Caco-2 (cell line): ENCODE data around the gene OR13J1. TPM values are rescaled to one million over a fixed set of nuclear protein-coding genes. Genes with fewer than 3 reads are reported as not detected.

Experiments
- BruUV-seq: library from RNA; stranded (reverse); fragments of 400-500 nt; replicated peaks from 2 replicates; lab custom pipeline; 2021; lab: Mats Ljungman, UMichigan
- CTCF ChIA-PET: fragments of 300-600 bp; sonication (Branson Sonifier 250); formaldehyde crosslinking; loops from one replicate; lab custom pipeline; 2022; ENCODE audit warnings: antibody characterized with exemption; lab: Charles Lee
- POLR2A ChIA-PET: fragments of 300-600 bp; sonication (Branson Sonifier 250); formaldehyde crosslinking; loops from one replicate; lab custom pipeline; 2022; ENCODE audit warnings: antibody characterized with exemption; lab: Charles Lee
- DNase-seq, 2 experiments: peaks; one replicate each; pipeline versions ENCODE4 v3.0.0 to v3.0.0-alpha.2; 2020 to 2022
- H3K27me3 ChIP-seq: replicated peaks from 2 replicates; pipeline ENCODE4 v1.6.0; 2011; ENCODE audit warnings: low read length; ENCODE audit not compliant: control insufficient read depth, insufficient read depth
- H3K36me3 ChIP-seq: 2 replicates; pipeline ENCODE4 v1.5.1; 2011; ENCODE audit warnings: low read length; ENCODE audit not compliant: control insufficient read depth, insufficient read depth
- H3K4me1 ChIP-seq: fragments of 250-450 bp; sonication (Bioruptor Pico); 2 replicates; pipeline ENCODE4 v1.5.1; 2020; ENCODE audit warnings: mild to moderate bottlenecking
- H3K4me3 ChIP-seq: 2 replicates; pipeline ENCODE4 v1.5.1; 2011; ENCODE audit warnings: low read depth, mild to moderate bottlenecking, control low read depth, low read length
- H3K9me3 ChIP-seq: fragments of 250-450 bp; sonication (Bioruptor Pico); 2 replicates; pipeline ENCODE4 v1.5.1; 2020; ENCODE audit warnings: mild to moderate bottlenecking, moderate library complexity
- H3K27ac Mint-ChIP-seq: one replicate; pipeline ENCODE4 v1.8.0; 2022; ENCODE audit warnings: mixed read lengths; ENCODE audit not compliant: unreplicated experiment
- H3K27me3 Mint-ChIP-seq: one replicate; pipeline ENCODE4 v1.8.0; 2022; ENCODE audit warnings: mixed read lengths; ENCODE audit not compliant: insufficient read depth, unreplicated experiment
- H3K36me3 Mint-ChIP-seq: one replicate; pipeline ENCODE4 v1.8.0; 2022; ENCODE audit warnings: mild to moderate bottlenecking, mixed read lengths; ENCODE audit not compliant: insufficient read depth, unreplicated experiment
- H3K4me1 Mint-ChIP-seq: one replicate; pipeline ENCODE4 v1.8.0; 2022; ENCODE audit warnings: low read depth, mixed read lengths; ENCODE audit not compliant: unreplicated experiment
- H3K4me3 Mint-ChIP-seq: one replicate; pipeline ENCODE4 v1.8.0; 2022; ENCODE audit warnings: mild to moderate bottlenecking, moderate library complexity, mixed read lengths; ENCODE audit not compliant: unreplicated experiment
- H3K9me3 Mint-ChIP-seq: one replicate; pipeline ENCODE4 v1.8.0; 2022; ENCODE audit warnings: mixed read lengths; ENCODE audit not compliant: unreplicated experiment
- intact Hi-C: fragments of 100-400 bp; cut with micrococcal nuclease; formaldehyde crosslinking; loops from one replicate; pipeline ENCODE4 v1.10.0; 2022; ENCODE audit not compliant: unreplicated experiment
- total RNA-seq: library from RNA; stranded (reverse); gene quantifications from 2 replicates; pipeline ENCODE4 v1.2.3, GENCODE V29; 2022
- TF ChIP-seq, protein P1 (sequence below), 2 experiments: fragments of 200-600 bp in 1 of 2; IDR thresholded peaks; 1 replicate in 1 of 2; 2 replicates in 1 of 2; pipeline versions ENCODE4 v1.5.1 to v1.8.0; 2011 to 2022; ENCODE audit warnings: antibody characterized with exemption in 1 of 2, control low read depth in 1 of 2, inconsistent platforms in 1 of 2, low read depth in 1 of 2, low read length in 1 of 2, mild to moderate bottlenecking in 1 of 2, moderate library complexity in 1 of 2; ENCODE audit not compliant: insufficient read depth in 1 of 2, severe bottlenecking in 1 of 2, unreplicated experiment in 1 of 2

The OR13J1 gene
- total RNA-seq, 1 experiment from 2014 or later = not detected

DNA sequence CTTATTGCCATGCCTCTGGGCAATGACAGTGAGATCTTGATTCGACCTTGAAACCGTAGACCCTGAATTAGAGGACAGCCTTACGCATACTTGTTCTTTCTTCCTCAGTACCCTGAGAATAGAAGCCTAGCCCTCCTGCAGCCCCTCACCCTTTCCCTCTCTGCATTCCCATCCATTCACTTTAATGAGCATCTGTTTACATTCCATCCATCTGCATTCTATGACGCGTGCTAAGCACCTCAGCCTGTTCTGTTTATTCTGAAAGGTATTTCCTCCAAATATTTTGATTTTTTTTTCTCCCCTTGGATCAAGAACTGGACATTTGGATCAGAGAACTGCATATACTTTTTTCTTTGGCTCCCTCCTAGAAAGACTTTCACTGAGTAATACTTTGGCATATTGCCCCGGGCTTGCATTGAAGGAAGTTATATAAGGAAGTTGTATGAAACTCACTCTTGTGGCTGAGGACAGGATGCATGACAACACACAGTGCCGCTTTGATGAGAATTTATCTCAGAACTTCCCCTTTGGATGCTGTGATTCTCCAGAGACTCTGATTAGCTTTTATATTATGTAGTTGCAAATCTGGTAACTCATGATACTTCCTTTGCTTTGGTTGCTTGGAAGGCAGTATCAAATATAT lies 25.5 kb downstream of the OR13J1 start:
- H3K9me3 ChIP-seq = no peaks in the 10 kb centered on the region
- no peak overlapping the region for H3K4me3 Mint-ChIP-seq
- no peak overlapping the region for H3K27ac Mint-ChIP-seq
- POLR2A ChIA-PET = no interaction called here
- no TSS peak for BruUV-seq
- H3K27me3 ChIP-seq = no peaks in the 10 kb centered on the region
- H3K36me3 Mint-ChIP-seq = no peaks in the 10 kb centered on the region
- TF ChIP-seq, protein P1, sequence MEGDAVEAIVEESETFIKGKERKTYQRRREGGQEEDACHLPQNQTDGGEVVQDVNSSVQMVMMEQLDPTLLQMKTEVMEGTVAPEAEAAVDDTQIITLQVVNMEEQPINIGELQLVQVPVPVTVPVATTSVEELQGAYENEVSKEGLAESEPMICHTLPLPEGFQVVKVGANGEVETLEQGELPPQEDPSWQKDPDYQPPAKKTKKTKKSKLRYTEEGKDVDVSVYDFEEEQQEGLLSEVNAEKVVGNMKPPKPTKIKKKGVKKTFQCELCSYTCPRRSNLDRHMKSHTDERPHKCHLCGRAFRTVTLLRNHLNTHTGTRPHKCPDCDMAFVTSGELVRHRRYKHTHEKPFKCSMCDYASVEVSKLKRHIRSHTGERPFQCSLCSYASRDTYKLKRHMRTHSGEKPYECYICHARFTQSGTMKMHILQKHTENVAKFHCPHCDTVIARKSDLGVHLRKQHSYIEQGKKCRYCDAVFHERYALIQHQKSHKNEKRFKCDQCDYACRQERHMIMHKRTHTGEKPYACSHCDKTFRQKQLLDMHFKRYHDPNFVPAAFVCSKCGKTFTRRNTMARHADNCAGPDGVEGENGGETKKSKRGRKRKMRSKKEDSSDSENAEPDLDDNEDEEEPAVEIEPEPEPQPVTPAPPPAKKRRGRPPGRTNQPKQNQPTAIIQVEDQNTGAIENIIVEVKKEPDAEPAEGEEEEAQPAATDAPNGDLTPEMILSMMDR (IDR thresholded peaks at IDR 0.05; ENCODE audit: insufficient read depth in 1 of 2, low read depth in 1 of 2, low read length in 1 of 2, severe bottlenecking in 1 of 2, unreplicated experiment in 1 of 2) = no peak
- H3K9me3 Mint-ChIP-seq = no peaks in the 10 kb centered on the region
- peaks cover 4% of the 10 kb centered on the region; the same call in 1 of the 2 replicates for H3K4me1 ChIP-seq
- H3K4me3 ChIP-seq = no peak overlapping the region
- H3K36me3 ChIP-seq = no peaks in the 10 kb centered on the region
- H3K4me1 Mint-ChIP-seq = peaks cover 15% of the 10 kb centered on the region
- CTCF ChIA-PET = no interaction called here
- H3K27me3 Mint-ChIP-seq = no peaks in the 10 kb centered on the region
- DNase-seq = no peak
- intact Hi-C loops = no loop called here

- POLR2A ChIA-PET = no interaction called here
- Histone ChIP-seq H3K27me3 (no peaks in the 10 kb centered on the region), H3K36me3 (no peaks in the 10 kb centered on the region), H3K9me3 (no peaks in the 10 kb centered on the region), H3K4me3 (no peak overlapping the region), H3K4me1 (peaks cover 4% of the 10 kb centered on the region; the same call in 1 of the 2 replicates)
- TF ChIP-seq, protein P1 (IDR thresholded peaks at IDR 0.05; ENCODE audit: insufficient read depth in 1 of 2, low read depth in 1 of 2, low read length in 1 of 2, severe bottlenecking in 1 of 2, unreplicated experiment in 1 of 2) = no peak
- H3K9me3 Mint-ChIP-seq = no peaks in the 10 kb centered on the region
- no peak for DNase-seq
- no TSS peak for BruUV-seq
- no peak overlapping the region for H3K27ac Mint-ChIP-seq
- no peaks in the 10 kb centered on the region for H3K36me3 Mint-ChIP-seq
- intact Hi-C loops = no loop called here
- no peak overlapping the region for H3K4me3 Mint-ChIP-seq
- H3K4me1 Mint-ChIP-seq = peaks cover 15% of the 10 kb centered on the region
- H3K27me3 Mint-ChIP-seq = no peaks in the 10 kb centered on the region
- CTCF ChIA-PET = no interaction called here
Observed at GRCh38 chr9:35842795-35843194, 27.4 kb downstream of the OR13J1 start.

DNA sequence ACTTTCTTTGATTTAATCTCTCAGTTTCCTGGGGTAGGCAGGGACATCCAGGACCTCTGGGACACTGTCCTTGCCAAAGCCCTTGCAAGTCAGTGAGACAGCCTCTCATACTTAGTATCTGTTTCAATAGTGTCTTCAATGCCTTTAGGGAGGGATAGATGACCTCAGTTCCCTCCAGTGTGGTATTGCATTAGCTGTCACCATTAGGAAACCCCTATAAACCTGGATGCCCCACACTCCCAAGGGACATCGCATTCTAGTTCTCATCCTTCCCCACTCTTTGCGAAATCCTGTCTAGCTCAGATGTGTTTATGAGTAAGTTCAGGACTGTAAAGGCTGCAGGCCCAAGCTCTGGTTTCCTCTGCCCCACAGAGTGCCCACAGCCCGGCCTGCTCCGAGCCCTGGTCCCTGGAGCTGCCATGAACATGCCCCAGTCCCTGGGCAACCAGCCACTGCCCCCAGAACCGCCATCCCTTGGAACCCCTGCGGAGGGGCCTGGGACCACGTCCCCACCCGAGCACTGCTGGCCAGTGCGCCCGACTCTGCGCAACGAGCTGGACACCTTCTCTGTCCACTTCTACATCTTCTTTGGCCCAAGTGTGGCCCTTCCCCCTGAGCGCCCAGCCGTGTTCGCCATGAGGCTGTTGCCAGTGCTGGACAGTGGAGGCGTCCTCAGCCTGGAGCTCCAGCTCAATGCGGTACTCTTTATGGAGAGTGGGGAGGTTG lies 28.0 kb downstream of the OR13J1 start:
- no peaks in the 10 kb centered on the region for H3K9me3 Mint-ChIP-seq
- H3K4me1 ChIP-seq = peaks cover 4% of the 10 kb centered on the region; the same call in 1 of the 2 replicates
- no peak overlapping the region for H3K4me3 ChIP-seq
- intact Hi-C loops = no loop called here
- H3K36me3 ChIP-seq = no peaks in the 10 kb centered on the region
- no peak for DNase-seq
- TF ChIP-seq, protein P1 (IDR thresholded peaks at IDR 0.05; ENCODE audit: insufficient read depth in 1 of 2, low read depth in 1 of 2, low read length in 1 of 2, severe bottlenecking in 1 of 2, unreplicated experiment in 1 of 2) = no peak
- no peak overlapping the region for H3K4me3 Mint-ChIP-seq
- no peak overlapping the region for H3K27ac Mint-ChIP-seq
- no peaks in the 10 kb centered on the region for H3K27me3 ChIP-seq
- POLR2A ChIA-PET = no interaction called here
- peaks cover 15% of the 10 kb centered on the region for H3K4me1 Mint-ChIP-seq
- BruUV-seq = no TSS peak
- no peaks in the 10 kb centered on the region for H3K27me3 Mint-ChIP-seq
- no peaks in the 10 kb centered on the region for H3K9me3 ChIP-seq
- H3K36me3 Mint-ChIP-seq = no peaks in the 10 kb centered on the region
- CTCF ChIA-PET = no interaction called here
